ENCODE data around the gene DCUN1D2. TPM values are rescaled to one million over a fixed set of nuclear protein-coding genes. Genes with fewer than 3 reads are reported as not detected.

DCUN1D2 gene
- total and polyA plus RNA-seq, 10 of the 15 experiments (the other 5 are each of a cell fraction or from before 2014, with no cell fraction given), result 2.5 to 23.6 (median 9.3) TPM

- no peak for ATAC-seq
- no peak for TF ChIP-seq RFX5 (IDR thresholded peaks at IDR 0.05; ENCODE audit: low read depth, low read length)
- no peak for TF ChIP-seq SMC3 (IDR thresholded peaks at IDR 0.05; ENCODE audit: borderline replicate concordance, low read length)
- TF ChIP-seq ESRRA (IDR thresholded peaks at IDR 0.05; ENCODE audit: low read length), result no peak
- no peak for TF ChIP-seq BACH1 (IDR thresholded peaks at IDR 0.05; ENCODE audit: borderline replicate concordance)
- TF ChIP-seq KDM1A (IDR thresholded peaks at IDR 0.05; ENCODE audit: borderline replicate concordance), result no peak
- TF ChIP-seq NRF1 (conservative IDR thresholded peaks at IDR 0.05; ENCODE audit: low read depth, low read length), result no peak
- TF ChIP-seq SRF (IDR thresholded peaks at IDR 0.05; ENCODE audit: low read depth in 2 of 2, low read length in 2 of 2), result no peak
- no peak for TF ChIP-seq CEBPB (IDR thresholded peaks at IDR 0.05; ENCODE audit: borderline replicate concordance in 1 of 2, low read depth in 2 of 2, low read length in 2 of 2)
- no peak for TF ChIP-seq CREB1 (IDR thresholded peaks at IDR 0.05; ENCODE audit: low read depth)
- TF ChIP-seq SMAD1 (IDR thresholded peaks at IDR 0.05; ENCODE audit: low read depth, partially characterized antibody), result no peak
- no peak for TF ChIP-seq RAD21 (IDR thresholded peaks at IDR 0.05; ENCODE audit: insufficient read depth, low read depth, low read length)
- no peak for TF ChIP-seq IRF4 (IDR thresholded peaks at IDR 0.05; ENCODE audit: low read depth, low read length)
- TF ChIP-seq ZNF217 (IDR thresholded peaks at IDR 0.05), result no peak
- no peak for TF ChIP-seq HDAC2 (IDR thresholded peaks at IDR 0.05)
- TF ChIP-seq IKZF1 (conservative IDR thresholded peaks at IDR 0.05), result no peak
- no peak for DNase-seq (ENCODE audit: low read depth, low spot score)
- H3K4me2 ChIP-seq (ENCODE audit: control insufficient read depth, insufficient read depth), result no peak overlapping the region
- no peak overlapping the region for H3K27ac ChIP-seq (ENCODE audit: control insufficient read depth, insufficient read depth)
- H3K27me3 ChIP-seq (replicated peaks in 1 of 2; ENCODE audit: control insufficient read depth in 2 of 2, insufficient read depth in 2 of 2, low read length in 1 of 2), result no peaks in the 10 kb centered on the region
- no peaks in the 10 kb centered on the region for H3K79me2 ChIP-seq (ENCODE audit: control insufficient read depth, insufficient read depth, low read length)
- no peaks in the 10 kb centered on the region for H3K4me1 ChIP-seq (ENCODE audit: control insufficient read depth, insufficient read depth, low read length)
- CTCF ChIA-PET, result interaction anchor here (3.8 kb wide), 1 partner anchor 102 kb away, joined by 20 read pairs; no protein-coding TSS in a partner anchor
- peaks cover 11 to 15% of the 10 kb centered on the region in 2 experiments; a peak in 3 of 4 replicates for H3K36me3 ChIP-seq (ENCODE audit: control insufficient read depth in 2 of 2, insufficient read depth in 2 of 2, low read length in 1 of 2)
- no peak for FAIRE-seq
- RAD21 ChIA-PET (ENCODE audit: unreplicated experiment), result no interaction called here
- H3K9me3 ChIP-seq (replicated peaks; ENCODE audit: control insufficient read depth, insufficient read depth, low read length), result no peaks in the 10 kb centered on the region
- H3K9ac ChIP-seq (ENCODE audit: control insufficient read depth, insufficient read depth, low read length), result no peak overlapping the region
- in situ Hi-C loops (cut with MboI) (no loop called here), intact Hi-C loops (cut with micrococcal nuclease; ENCODE audit: unreplicated experiment) (no loop called here)
- WGBS (ENCODE audit: insufficient coverage, insufficient replicate concordance, low lambda C conversion rate, missing lambda C conversion rate), result 97% methylated on average over 14 of the region's 14 CpGs
- no peak overlapping the region for H2AFZ ChIP-seq (ENCODE audit: control insufficient read depth, low read depth, low read length)
- no peak overlapping the region for H3K4me3 ChIP-seq
- SMC1A ChIA-PET (ENCODE audit: uncharacterized antibody, unreplicated experiment), result interaction anchor here (1.0 kb wide), 1 partner anchor 33 kb away, joined by 4 read pairs; no protein-coding TSS in a partner anchor
- H4K20me1 ChIP-seq (ENCODE audit: control insufficient read depth, insufficient read depth), result no peaks in the 10 kb centered on the region
- no TSS peak for BruUV-seq (replicated peaks)
- POLR2A ChIA-PET, result no interaction called here
These were observed 30.4 kb downstream of the DCUN1D2 start for GRCh38 chr13:113460064-113460555.
